T-helper 1 cell treated with Interleukin-12 subunit alpha and Interleukin-12 subunit beta and Interleukin-4 antibody, amounts not matched to agents 30 ng/mL and 1 ng/mL, for 36 hours (primary cell): ENCODE results near the gene USH2A. TPM values are rescaled to one million over a fixed set of nuclear protein-coding genes. Genes with fewer than 3 reads are reported as not detected.

Experiments used
- intact Hi-C: fragments of 100-400 bp; cut with micrococcal nuclease; formaldehyde crosslinking; loops from one replicate; pipeline ENCODE4 v1.15.1; 2024
- total RNA-seq: library from RNA; stranded (reverse); gene quantifications from 2 replicates; pipeline ENCODE4 v1.2.3, GENCODE V29; 2022

USH2A gene
- total RNA-seq, 1 donor from 2014 or later: not detected

DNA sequence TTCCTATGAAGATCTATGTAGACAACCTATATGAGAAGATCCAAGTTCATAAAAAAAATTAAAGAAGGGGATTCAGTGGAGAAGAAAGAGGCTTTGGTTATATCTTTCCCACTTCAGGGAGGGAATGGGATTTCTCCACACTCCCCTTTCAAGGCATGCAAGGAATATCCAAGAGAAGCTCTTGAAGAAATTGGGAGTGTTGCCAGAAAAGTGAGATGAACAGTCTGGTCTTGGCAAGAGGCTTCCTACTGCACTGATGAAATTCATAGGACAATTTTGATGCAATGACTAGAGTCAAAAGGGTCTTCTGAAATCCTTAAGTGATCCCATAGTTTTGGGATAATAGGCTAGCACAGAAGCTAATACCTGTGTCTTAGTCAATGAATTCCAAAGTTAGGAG lies 703.1 kb downstream of the USH2A start:
- intact Hi-C loops: no loop called here

DNA sequence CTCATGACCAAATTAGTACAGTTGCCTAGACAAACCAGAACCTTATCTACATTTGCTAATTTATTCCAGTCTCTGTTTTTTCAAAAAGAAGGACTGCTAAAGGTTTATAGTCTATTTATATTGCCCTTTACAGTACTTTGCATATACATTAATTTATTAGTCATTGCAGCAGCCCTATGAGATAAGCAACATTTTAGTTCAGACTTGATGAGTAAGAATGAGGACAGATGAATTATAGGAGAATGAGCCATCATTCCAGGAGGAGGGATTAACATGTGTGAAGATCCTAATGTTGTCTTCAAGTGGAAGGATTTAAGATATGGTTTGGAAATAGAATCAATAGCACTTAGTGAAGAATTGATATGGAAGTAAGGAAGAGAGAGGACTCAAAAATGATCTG lies 703.7 kb downstream of the USH2A start:
- intact Hi-C loops: no loop called here

DNA sequence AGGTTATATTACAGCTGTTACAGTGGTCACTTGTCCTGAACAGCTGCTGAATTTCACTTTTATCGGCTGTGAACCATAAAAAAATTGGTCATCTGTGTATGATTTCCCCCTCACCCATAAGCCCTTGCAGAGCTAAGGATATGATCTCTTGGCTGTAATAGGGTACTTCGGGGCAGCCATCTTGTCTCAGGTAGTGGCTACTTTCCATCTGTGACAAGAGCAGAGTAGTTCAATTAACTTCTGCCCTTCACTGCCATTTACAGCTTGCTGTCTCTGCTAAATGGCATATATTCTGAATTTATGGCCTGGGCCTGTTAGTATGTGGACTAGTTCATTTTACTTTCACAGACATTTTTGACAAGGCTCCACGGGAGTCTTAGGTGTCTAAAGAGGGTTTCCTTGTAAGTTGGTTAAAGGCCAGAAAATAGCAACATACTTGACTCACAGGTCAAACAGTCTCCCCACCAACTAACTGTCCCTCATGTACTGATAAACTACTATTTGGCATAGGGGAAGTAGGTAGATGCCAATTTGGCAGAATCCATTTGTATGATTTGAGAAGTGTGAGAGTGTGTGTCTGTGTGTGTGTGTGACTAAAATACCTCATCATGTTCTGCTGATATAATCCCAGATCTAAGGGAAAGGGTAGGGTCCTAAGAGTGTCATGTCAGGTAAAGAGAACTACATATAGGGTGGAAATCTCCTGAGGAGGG lies 704.5 kb downstream of the USH2A start:
- intact Hi-C loops: no loop called here

DNA sequence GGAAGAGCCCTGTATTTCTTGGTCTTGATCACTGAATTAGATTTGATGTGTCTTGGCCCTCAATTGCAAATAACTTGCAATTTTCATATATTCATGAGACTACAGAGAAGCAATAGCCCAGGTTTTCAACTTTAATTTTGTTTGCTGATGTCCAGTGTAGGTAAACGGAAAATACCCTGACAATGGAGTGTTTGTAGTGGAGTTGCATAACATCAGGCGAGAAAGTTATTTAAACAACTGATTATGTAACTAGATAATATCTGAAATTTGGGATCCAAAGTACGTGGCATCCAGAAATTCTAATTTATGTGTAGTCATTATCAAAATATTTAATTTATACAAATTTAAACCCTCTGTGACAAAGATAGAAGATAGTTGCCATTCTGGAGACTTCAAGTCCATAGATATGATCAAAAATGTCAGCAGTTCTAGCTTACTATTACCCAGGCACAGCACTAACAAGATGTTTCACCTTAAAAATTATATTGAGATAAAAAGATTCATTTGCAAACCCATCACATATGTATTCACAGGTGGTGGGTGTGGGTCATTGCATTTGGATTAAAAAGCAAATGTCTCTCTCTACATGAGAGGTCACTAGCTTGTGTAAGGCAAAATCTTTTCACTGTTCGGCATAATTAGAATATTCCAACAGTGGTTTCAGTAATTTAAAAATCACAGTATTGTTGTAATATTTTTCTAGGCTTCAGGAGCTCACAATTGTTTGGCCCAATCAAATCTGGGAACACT lies 705.4 kb downstream of the USH2A start:
- intact Hi-C loops: no loop called here

DNA sequence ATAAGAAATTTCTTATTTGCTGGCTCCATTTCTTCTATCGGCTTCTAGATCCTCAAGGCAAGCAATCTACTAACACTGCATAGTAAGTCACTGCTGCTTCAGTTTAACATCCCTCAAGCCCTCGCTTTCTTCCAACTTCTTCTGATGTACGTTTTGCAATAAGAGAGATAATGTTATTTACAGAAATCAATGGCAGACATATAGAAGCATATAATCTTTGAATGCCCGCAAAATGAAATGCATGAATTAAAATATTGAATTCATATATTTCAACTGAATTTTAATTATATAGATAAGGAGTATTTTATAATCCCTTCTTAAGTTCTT lies 712.4 kb downstream of the USH2A start:
- intact Hi-C loops: loop anchor here (1.0 kb wide), 1 partner anchor 510 kb away; no protein-coding TSS in a partner anchor

DNA sequence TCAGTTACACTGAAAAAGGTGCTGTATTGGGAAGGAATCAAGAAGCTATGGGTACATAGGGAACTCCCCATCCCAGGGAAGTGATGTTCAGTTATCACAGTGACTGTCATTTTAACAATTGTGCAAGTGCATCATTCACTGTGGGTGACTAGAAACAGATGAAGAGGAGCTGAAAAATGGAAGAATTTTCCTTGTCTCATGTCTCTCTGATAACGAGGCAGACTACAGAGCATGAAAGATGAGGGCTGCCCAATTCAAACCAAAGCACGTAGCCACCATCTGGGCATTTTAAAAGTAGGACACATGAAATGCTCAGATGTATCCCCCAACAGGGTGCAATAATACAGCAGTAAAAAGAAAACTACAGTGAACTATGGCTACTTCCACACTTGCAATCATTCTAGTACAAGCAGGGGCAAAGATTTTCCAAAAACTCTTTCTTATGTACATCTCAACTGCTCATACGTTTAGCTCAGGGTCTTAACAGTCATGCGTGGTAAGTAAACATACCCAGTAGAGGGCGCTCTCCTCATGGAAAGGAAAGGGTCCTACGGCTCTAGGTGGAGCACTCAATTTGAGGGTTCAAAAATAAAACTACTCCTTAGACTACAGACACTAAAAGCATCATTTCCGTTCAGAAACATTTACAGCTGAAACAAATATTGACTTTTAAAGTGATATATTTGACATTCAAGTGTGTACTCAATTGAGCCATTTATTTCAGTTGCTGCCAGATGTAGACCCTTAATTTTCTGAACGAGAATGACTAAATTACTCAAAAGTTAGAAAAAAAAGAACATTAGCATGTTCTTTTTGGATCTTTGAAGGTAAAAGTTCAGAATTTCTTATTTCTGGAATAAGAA lies 713.0 kb downstream of the USH2A start:
- intact Hi-C loops: loop anchor here (1.0 kb wide), 1 partner anchor 511 kb away; no protein-coding TSS in a partner anchor

GRCh38 chr1:215704089-215704860 lies 719.0 kb downstream of the USH2A start:
- intact Hi-C loops: no loop called here

GRCh38 chr1:215682232-215682631 lies 741.0 kb downstream of the USH2A start:
- intact Hi-C loops: no loop called here

GRCh38 chr1:215681041-215681440 lies 742.2 kb downstream of the USH2A start:
- intact Hi-C loops: no loop called here

GRCh38 chr1:215679231-215679630 lies 744.0 kb downstream of the USH2A start:
- intact Hi-C loops: no loop called here

DNA sequence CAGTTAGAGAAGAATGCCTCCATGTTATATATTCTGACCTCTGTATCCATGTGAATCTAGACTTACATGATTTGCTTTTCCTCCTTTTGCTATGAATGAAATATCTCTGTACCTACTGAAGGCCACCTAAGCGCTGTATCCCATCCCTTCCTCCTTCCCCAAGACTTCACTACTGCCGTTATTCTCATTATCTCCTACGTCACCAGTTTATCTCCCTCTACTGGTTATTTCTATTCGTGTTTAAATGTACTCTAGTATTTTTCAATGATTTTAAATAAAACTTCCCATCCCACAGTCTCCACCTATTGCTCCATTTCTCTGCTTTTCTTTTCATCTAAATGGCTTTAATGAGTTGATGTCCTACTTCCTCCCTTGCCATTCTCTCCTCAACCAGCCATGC lies 746.1 kb downstream of the USH2A start:
- intact Hi-C loops: no loop called here

- intact Hi-C loops: no loop called here
Observed at GRCh38 chr1:215673943-215674342, 749.3 kb downstream of the USH2A start.

DNA sequence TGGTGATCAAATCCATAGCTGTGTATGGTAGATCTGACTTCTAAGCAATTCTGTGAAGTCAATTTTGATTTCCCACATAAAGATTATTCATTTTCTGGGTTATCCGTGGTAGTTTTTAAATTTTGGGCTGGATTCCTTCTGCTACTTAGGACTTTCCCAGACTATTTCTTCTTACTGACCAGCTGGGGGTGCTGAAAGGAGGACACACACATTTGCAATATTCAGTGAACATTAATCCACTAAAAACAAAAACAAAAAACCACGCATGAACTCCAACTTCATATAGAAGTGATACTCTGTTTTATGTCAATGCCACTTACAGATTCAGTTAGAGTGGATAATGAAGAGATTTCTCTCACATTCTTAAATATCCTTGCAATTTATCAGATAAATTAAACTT lies 750.8 kb downstream of the USH2A start:
- intact Hi-C loops: no loop called here

GRCh38 chr1:215669806-215670491 lies 753.3 kb downstream of the USH2A start:
- intact Hi-C loops: no loop called here

GRCh38 chr1:215667761-215668160 lies 755.5 kb downstream of the USH2A start:
- intact Hi-C loops: no loop called here

- intact Hi-C loops: no loop called here
Observed at GRCh38 chr1:215665215-215665614, 758.0 kb downstream of the USH2A start.

GRCh38 chr1:215661033-215661432 lies 762.2 kb downstream of the USH2A start:
- intact Hi-C loops: no loop called here

GRCh38 chr1:215660259-215660658 lies 763.0 kb downstream of the USH2A start:
- intact Hi-C loops: no loop called here

DNA sequence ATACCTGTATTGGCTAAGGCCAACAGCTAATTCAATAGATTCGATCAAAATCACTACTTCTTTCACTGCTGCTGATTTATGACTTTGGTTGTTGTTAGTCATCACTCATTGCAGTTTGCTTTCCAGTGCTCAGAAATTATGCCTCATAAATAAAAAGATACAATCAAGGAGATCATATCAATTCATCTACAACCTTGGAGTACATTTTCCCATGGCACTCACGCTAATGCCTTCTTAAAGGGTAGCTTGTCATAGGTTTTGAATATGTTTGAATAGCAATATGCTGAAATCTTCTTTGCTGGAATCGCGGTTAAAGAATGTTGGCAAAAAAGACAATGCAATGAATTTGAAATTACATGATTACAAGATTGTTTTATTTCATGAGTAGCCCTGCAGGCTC lies 766.2 kb downstream of the USH2A start:
- intact Hi-C loops: no loop called here

DNA sequence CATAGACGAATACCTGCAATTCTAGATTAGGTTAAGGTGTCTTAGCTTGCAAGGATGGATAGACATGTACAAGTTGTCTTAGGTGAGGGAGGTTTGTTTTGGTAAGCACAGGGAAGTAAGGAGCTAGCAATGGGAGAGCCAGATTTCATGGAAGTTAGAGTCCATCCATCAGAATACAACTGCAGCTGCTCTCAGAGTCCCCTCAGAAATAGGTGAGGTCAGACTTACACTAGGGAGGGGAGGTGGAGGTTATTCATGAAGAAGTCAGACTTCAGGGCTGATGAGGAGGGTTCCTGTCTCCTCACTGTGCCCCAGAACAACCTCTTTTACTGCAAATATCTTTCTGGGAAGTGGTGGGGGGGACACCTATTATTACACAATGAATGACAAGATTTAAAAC lies 770.9 kb downstream of the USH2A start:
- intact Hi-C loops: no loop called here

DNA sequence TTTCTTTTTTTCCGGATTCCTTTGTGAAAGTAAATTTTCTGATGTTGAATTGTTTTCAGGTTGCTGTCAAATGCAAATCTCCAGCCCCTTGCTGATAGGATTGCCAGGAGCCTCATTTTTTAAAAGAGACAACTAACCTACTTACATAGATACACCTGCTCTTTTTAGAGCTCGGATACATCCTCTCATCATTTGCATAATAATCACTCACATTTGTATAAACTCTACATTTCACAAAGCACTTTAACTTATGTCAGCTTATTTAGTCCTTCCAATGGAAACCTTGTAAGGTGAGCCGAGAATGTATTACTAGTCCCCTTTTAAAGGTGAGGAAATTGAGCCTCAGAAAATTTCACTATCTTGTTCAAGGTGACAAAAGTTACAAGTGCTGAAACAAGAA lies 771.4 kb downstream of the USH2A start:
- intact Hi-C loops: no loop called here
